ENCODE data around the gene ANKRD42.

GRCh38 chr11:83249445-83249844 lies 55.9 kb downstream of the ANKRD42 start:
- TF ChIP-seq POLR2A (IDR thresholded peaks at IDR 0.05; ENCODE audit: low read length), result no peak
- TF ChIP-seq GATA1 (IDR thresholded peaks at IDR 0.05; ENCODE audit: low read depth, low read length), result no peak
